ENCODE data around the gene FGF22. TPM values are rescaled to one million over a fixed set of nuclear protein-coding genes. Genes with fewer than 3 reads are reported as not detected.
A peak's percentile ranks its signal among the peaks of the same experiment; 100 is the strongest.

Gene FGF22
- total and polyA plus RNA-seq, 10 of the 15 experiments (the other 5 are each of a cell fraction or from before 2014, with no cell fraction given): 0.05 TPM; not detected in 9

DNA sequence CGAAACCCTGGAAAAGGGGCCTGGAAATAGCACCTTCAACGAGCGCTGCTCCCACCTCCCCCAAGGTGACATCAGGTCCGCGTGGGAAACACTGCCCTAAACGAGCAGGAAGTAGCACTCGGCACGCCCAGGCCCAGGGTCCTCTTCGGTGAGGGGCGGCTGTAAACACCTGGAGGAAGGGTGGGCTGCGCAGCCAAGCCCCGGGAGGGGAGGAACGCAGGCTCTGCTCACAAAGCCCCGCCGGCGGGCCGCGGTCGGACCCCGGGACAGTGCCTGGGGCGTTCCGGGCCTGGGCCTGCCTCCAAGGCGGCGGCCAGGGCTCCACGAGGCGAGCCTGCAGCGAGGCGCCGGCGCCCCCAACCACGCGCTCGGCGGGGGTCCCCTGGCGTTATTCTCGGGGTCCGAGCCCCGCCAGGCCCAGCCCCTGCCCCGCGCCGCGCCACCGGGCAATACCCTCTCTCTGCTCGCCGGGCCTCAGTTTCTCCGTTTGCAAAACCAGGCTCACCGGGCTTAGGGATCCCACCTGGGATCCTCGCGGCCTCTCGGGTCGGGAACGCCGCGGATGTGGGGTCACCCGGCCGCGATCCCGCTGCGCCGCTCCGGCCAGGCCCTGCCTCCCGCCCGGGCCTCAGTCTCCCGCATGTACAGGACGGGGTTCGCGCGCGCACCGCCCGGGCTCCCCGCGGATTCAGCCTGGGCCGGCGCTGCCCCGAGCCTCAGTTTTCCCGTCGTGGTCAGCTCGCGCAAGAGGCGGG is 22.7 kb downstream of the FGF22 start (continued):
- TF ChIP-seq, protein P1, sequence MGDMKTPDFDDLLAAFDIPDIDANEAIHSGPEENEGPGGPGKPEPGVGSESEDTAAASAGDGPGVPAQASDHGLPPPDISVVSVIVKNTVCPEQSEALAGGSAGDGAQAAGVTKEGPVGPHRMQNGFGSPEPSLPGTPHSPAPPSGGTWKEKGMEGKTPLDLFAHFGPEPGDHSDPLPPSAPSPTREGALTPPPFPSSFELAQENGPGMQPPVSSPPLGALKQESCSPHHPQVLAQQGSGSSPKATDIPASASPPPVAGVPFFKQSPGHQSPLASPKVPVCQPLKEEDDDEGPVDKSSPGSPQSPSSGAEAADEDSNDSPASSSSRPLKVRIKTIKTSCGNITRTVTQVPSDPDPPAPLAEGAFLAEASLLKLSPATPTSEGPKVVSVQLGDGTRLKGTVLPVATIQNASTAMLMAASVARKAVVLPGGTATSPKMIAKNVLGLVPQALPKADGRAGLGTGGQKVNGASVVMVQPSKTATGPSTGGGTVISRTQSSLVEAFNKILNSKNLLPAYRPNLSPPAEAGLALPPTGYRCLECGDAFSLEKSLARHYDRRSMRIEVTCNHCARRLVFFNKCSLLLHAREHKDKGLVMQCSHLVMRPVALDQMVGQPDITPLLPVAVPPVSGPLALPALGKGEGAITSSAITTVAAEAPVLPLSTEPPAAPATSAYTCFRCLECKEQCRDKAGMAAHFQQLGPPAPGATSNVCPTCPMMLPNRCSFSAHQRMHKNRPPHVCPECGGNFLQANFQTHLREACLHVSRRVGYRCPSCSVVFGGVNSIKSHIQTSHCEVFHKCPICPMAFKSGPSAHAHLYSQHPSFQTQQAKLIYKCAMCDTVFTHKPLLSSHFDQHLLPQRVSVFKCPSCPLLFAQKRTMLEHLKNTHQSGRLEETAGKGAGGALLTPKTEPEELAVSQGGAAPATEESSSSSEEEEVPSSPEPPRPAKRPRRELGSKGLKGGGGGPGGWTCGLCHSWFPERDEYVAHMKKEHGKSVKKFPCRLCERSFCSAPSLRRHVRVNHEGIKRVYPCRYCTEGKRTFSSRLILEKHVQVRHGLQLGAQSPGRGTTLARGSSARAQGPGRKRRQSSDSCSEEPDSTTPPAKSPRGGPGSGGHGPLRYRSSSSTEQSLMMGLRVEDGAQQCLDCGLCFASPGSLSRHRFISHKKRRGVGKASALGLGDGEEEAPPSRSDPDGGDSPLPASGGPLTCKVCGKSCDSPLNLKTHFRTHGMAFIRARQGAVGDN (IDR thresholded peaks at IDR 0.05): 0 out of 2 replicates have a peak, but pooled peaks have one; percentile 40
- no peak for TF ChIP-seq SIX5 (IDR thresholded peaks at IDR 0.05; ENCODE audit: low read depth, low read length, severe bottlenecking)
- TF ChIP-seq MYC (IDR thresholded peaks at IDR 0.05; ENCODE audit: insufficient read depth, insufficient read length, insufficient replicate concordance, low read length, severe bottlenecking): peak; percentile 40
- TF ChIP-seq, protein P2, sequence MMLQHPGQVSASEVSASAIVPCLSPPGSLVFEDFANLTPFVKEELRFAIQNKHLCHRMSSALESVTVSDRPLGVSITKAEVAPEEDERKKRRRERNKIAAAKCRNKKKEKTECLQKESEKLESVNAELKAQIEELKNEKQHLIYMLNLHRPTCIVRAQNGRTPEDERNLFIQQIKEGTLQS (IDR thresholded peaks at IDR 0.05; ENCODE audit: borderline replicate concordance, extremely low read depth, low read depth, low read length): no peak
- TF ChIP-seq ZNF622 (IDR thresholded peaks at IDR 0.05): no peak
- 0 out of 2 replicates have a peak, but pooled peaks have one; percentile 14 for TF ChIP-seq TAF1 (IDR thresholded peaks at IDR 0.05; ENCODE audit: borderline replicate concordance, low read depth, low read length)
- TF ChIP-seq POLR2AphosphoS5 (IDR thresholded peaks at IDR 0.05; ENCODE audit: low read length): no peak; the same call in 1 of the 2 replicates
- 0 out of 2 replicates have a peak, but pooled peaks have one; percentile 48 for TF ChIP-seq GATAD2B (conservative IDR thresholded peaks at IDR 0.05; ENCODE audit: low read depth)
- no peak for TF ChIP-seq ZBED1 (IDR thresholded peaks at IDR 0.05; ENCODE audit: borderline replicate concordance)
- TF ChIP-seq, protein P3, sequence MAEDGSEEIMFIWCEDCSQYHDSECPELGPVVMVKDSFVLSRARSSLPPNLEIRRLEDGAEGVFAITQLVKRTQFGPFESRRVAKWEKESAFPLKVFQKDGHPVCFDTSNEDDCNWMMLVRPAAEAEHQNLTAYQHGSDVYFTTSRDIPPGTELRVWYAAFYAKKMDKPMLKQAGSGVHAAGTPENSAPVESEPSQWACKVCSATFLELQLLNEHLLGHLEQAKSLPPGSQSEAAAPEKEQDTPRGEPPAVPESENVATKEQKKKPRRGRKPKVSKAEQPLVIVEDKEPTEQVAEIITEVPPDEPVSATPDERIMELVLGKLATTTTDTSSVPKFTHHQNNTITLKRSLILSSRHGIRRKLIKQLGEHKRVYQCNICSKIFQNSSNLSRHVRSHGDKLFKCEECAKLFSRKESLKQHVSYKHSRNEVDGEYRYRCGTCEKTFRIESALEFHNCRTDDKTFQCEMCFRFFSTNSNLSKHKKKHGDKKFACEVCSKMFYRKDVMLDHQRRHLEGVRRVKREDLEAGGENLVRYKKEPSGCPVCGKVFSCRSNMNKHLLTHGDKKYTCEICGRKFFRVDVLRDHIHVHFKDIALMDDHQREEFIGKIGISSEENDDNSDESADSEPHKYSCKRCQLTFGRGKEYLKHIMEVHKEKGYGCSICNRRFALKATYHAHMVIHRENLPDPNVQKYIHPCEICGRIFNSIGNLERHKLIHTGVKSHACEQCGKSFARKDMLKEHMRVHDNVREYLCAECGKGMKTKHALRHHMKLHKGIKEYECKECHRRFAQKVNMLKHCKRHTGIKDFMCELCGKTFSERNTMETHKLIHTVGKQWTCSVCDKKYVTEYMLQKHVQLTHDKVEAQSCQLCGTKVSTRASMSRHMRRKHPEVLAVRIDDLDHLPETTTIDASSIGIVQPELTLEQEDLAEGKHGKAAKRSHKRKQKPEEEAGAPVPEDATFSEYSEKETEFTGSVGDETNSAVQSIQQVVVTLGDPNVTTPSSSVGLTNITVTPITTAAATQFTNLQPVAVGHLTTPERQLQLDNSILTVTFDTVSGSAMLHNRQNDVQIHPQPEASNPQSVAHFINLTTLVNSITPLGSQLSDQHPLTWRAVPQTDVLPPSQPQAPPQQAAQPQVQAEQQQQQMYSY (CRISPR knock-in tag; IDR thresholded peaks at IDR 0.05): no peak
- TF ChIP-seq SMAD1 (IDR thresholded peaks at IDR 0.05; ENCODE audit: low read depth, partially characterized antibody): no peak
- TF ChIP-seq RBBP5 (conservative IDR thresholded peaks at IDR 0.05): no peak
- TF ChIP-seq TCF12 (IDR thresholded peaks at IDR 0.05; ENCODE audit: low read depth, low read length): 0 out of 2 replicates have a peak, but pooled peaks have one; percentile 19
- no peak for TF ChIP-seq JUNB (IDR thresholded peaks at IDR 0.05)
- TF ChIP-seq HDAC6 (IDR thresholded peaks at IDR 0.05; ENCODE audit: unreplicated experiment): no peak
- TF ChIP-seq WRNIP1 (IDR thresholded peaks at IDR 0.05; ENCODE audit: borderline replicate concordance, low read depth, low read length): no peak

All from GM12878 (cell line).